Mesenteric fat pad (tissue), 1 donor: ENCODE measurements around the gene SHB. TPM values are rescaled to one million over a fixed set of nuclear protein-coding genes. Genes with fewer than 3 reads are reported as not detected.

Experiments used
- total RNA-seq: library from RNA; stranded (reverse); fragmentation: NEBNext Ultra II Directional; extraction: Animal tissue kit (Norgen Biotek cat#: 25700); gene quantifications from one replicate; pipeline ENCODE4 v1.2.1, GENCODE V29; 2021
- donor health status: DM: yes; HTN: yes; CAD: no.

Gene SHB
- total RNA-seq, 1 donor from 2014 or later: 19.3 TPM

Other genes with a start within 250 kb of the SHB start
- gene SLC25A51, start 165.1 kb downstream of the SHB start, total RNA-seq: 59.2 TPM